Right atrium auricular region (tissue), 2 donors: Measurements from ENCODE around the gene SERPING1. TPM values are rescaled to one million over a fixed set of nuclear protein-coding genes. Genes with fewer than 3 reads are reported as not detected.

Experiments
- DNase-seq: peaks from one replicate; pipeline ENCODE4 v3.0.0-alpha.2; 2019; ENCODE audit warnings: low spot score
- H3K27ac ChIP-seq, 2 donors: fragments of 200-600 bp; sonication (generic); 1 replicate in 1 of 2; 2 replicates in 1 of 2; pipeline ENCODE4 v1.5.1; 2016 to 2019
- H3K27me3 ChIP-seq, 2 donors: fragments of 200-600 bp; sonication (generic); one replicate each; pipeline versions ENCODE4 v1.5.1 to v1.6.0; 2017 to 2019
- H3K36me3 ChIP-seq: fragments of 200-600 bp; sonication (generic); one replicate; pipeline ENCODE4 v1.5.1; 2016
- H3K4me1 ChIP-seq, 2 donors: fragments of 200-600 bp; sonication (generic); one replicate each; pipeline versions ENCODE4 v1.5.1 to v1.6.0; 2017 to 2019
- H3K4me3 ChIP-seq, 2 donors: fragments of 200-600 bp; sonication (generic); 1 replicate in 1 of 2; 2 replicates in 1 of 2; pipeline ENCODE4 v1.5.1; 2017 to 2019; ENCODE audit warnings: mild to moderate bottlenecking in 1 of 2, moderate library complexity in 1 of 2
- H3K9me3 ChIP-seq, 2 donors: fragments of 200-600 bp; sonication (generic); one replicate each; pipeline ENCODE4 v1.5.1; 2019
- CTCF ChIP-seq, 2 donors: fragments of 200-600 bp; sonication (generic); IDR thresholded peaks; one replicate each; pipeline ENCODE4 v1.5.1; 2019; ENCODE audit warnings: antibody characterized with exemption in 2 of 2
- total RNA-seq, 2 donors: library from RNA; depleted of rRNA; stranded (reverse); fragments of >200 nt; gene quantifications; one replicate each; pipeline ENCODE4 v1.1.0, GENCODE V29; 2016

The SERPING1 gene
- total RNA-seq, 2 donors from 2014 or later: 210 to 851 TPM

- Histone ChIP-seq H3K9me3 (no peaks in the 10 kb centered on the region), H3K27me3 (peaks cover 9 to 21% of the 10 kb centered on the region in 2 donors), H3K27ac (no peak overlapping the region), H3K36me3 (no peaks in the 10 kb centered on the region), H3K4me1 (peaks cover 0 to 30% of the 10 kb centered on the region in 2 donors), H3K4me3 (no peak overlapping the region)
- DNase-seq: no peak
- TF ChIP-seq CTCF (IDR thresholded peaks at IDR 0.05): no peak
Observed at GRCh38 chr11:57652662-57653061, 55.2 kb downstream of the SERPING1 start.

GRCh38 chr11:57653163-57653562 is 55.7 kb downstream of the SERPING1 start:
- no peak for DNase-seq
- Histone ChIP-seq H3K4me1 (peaks cover 0 to 28% of the 10 kb centered on the region in 2 donors), H3K4me3 (no peak overlapping the region), H3K36me3 (no peaks in the 10 kb centered on the region), H3K27me3 (peaks cover 6 to 16% of the 10 kb centered on the region in 2 donors), H3K9me3 (no peaks in the 10 kb centered on the region), H3K27ac (no peak overlapping the region)
- TF ChIP-seq CTCF (IDR thresholded peaks at IDR 0.05): no peak

- peak overlapping the region; percentile 80 to 91 for H3K27ac ChIP-seq
- H3K27me3 ChIP-seq: no peaks in the 10 kb centered on the region
- DNase-seq: no peak
- peaks cover 24% of the 10 kb centered on the region for H3K36me3 ChIP-seq
- H3K9me3 ChIP-seq: no peaks in the 10 kb centered on the region
- peak overlapping the region; percentile 35 to 63 for H3K4me3 ChIP-seq
- H3K4me1 ChIP-seq: peaks cover 0 to 15% of the 10 kb centered on the region in 2 donors
- no peak for TF ChIP-seq CTCF (IDR thresholded peaks at IDR 0.05)
Observed at GRCh38 chr11:57656885-57657193, 59.4 kb downstream of the SERPING1 start.

- TF ChIP-seq CTCF (IDR thresholded peaks at IDR 0.05): no peak
- H3K27ac ChIP-seq: peak within 1 kb of the TSS; percentile 80 to 91
- H3K4me3 ChIP-seq: peak within 1 kb of the TSS; percentile 63 to 77
- DNase-seq: peak; percentile 99
- no peaks in the 10 kb centered on the region for H3K9me3 ChIP-seq
- peaks cover 0 to 15% of the 10 kb centered on the region in 2 donors for H3K4me1 ChIP-seq
- peaks cover 30% of the 10 kb centered on the region for H3K36me3 ChIP-seq
- H3K27me3 ChIP-seq: no peaks in the 10 kb centered on the region
Observed at GRCh38 chr11:57657194-57658022, 59.9 kb downstream of the SERPING1 start, which contains the start of gene CLP1. TSS of gene CLP1 (plus strand) at chr11:57657762. CDS start at chr11:57659477, 1,715 bp downstream.

GRCh38 chr11:57658023-57658361 is 60.5 kb downstream of the SERPING1 start:
- H3K27ac ChIP-seq: peak overlapping the region; percentile 55 to 91
- no peak for DNase-seq

More at GRCh38 chr11:57658023-57658361, 60.5 kb downstream of the SERPING1 start:
- TF ChIP-seq CTCF (IDR thresholded peaks at IDR 0.05): no peak
- H3K27me3 ChIP-seq: no peaks in the 10 kb centered on the region
- H3K4me1 ChIP-seq: peaks cover 0 to 15% of the 10 kb centered on the region in 2 donors
- H3K36me3 ChIP-seq: peaks cover 32% of the 10 kb centered on the region
- H3K4me3 ChIP-seq: peak overlapping the region; percentile 63 to 77
- H3K9me3 ChIP-seq: no peaks in the 10 kb centered on the region
